HG02981 (cell line): Measurements from ENCODE around the gene KRTAP15-1.

Experiments
- ATAC-seq: cut with Tn5 transposase; IDR thresholded peaks from one replicate; pipeline ENCODE4 v1.9.1; 2021; ENCODE audit warnings: mild to moderate bottlenecking, moderate library complexity; ENCODE audit not compliant: unreplicated experiment

KRTAP15-1 gene

DNA sequence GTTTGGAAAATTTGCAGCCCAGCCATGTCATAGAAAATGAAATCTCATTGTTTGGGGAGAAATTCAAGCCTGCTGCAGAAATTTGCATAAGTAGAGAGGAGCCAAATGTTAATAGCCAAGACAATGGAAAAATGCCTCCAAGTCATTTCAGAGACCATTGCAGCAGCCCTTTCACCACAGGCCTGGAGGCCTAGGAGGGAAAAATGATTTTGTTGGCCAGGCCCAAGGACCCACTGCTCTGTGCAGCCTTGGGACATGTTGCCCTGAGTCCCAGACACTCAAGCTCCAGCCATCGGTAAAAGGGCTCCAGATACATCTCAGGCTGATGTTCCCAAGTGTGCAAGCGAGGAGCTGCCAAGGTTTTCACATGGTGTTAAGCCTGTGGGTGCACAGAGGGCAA is 46.1 kb downstream of the KRTAP15-1 start:
- no peak for ATAC-seq

DNA sequence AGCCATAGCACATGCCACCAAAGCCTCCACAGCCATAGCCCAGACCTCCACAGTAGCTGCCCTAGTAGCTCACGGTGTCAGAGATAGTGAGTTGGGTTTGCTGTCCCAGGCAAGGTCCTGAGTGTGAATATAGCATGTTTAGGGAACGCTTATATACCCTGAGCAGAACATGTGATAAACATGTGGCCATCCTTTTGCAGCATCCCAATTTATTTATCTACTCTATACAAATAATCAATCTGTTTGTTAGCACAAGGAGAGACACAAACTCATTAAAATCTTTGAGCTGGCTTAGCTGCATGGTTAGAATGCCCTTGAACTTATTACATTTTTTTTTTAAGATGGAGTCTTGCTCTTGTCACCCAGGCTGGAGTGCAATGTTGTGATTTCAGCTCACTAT is 47.3 kb downstream of the KRTAP15-1 start, which contains the start of gene KRTAP19-2:
Gene KRTAP19-2, minus strand, starts transcription at position 101 of the 400 bp plus-strand sequence. Its CDS starts 88 bp downstream, at position 13.
- no peak for ATAC-seq
